Putamen (tissue), 1 donor: Measurements from ENCODE around the gene LRRC34.

Experiments
- DNase-seq: peaks from one replicate; pipeline ENCODE4 v3.0.0-alpha.2; 2016; ENCODE audit warnings: low spot score

LRRC34 gene

DNA sequence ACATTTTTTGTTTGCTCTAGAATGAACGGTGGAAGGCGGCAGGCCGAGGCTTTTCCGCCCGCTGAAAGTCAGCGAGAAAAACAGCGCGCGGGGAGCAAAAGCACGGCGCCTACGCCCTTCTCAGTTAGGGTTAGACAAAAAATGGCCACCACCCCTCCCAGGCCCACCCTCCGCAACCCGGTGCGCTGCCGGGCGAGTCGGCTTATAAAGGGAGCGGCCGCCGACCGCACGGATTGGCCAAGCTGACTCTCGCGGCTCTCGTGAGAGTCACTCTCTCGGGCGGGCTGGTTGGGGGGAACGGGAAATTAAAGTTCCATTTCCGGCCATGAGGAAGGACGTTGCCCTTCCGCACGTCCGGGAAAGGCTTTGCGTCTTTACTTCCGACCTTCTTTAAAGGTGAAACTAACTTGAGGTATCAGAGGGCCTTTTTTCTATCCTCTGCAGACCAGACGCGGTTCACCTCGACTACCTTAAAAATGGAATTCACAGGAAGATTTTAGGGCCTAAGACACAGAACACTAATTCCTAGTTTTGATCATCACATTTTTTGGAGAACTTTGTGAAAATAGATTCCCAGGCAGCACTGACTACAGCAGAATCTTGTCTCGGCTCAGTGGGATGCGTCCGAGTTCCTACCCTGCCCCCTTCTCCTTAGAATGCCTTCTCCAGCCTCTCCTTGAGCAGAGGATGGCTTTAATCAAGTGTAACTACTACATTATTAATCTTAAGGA, 47.7 kb downstream of the LRRC34 start, which contains the start of gene TERC:
TERC (minus strand) TSS at position 179 of the 731 bp plus-strand sequence.
- DNase-seq, result peak; percentile 92

DNA sequence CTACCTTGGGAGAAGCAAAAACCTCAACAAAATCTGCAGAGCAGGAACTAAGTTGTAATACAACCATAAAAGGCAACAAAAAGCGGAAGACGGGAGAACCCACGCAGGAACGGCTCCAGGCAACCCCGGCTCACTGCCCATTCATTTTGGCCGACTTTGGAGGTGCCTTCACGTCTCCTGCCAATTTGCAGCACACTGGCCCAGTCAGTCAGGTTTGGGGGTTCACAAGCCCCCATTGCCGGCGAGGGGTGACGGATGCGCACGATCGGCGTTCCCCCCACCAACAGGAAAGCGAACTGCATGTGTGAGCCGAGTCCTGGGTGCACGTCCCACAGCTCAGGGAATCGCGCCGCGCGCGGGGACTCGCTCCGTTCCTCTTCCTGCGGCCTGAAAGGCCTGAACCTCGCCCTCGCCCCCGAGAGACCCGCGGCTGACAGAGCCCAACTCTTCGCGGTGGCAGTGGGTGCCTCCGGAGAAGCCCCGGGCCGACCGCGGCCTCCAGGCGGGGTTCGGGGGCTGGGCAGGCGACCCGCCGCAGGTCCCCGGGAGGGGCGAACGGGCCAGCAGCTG, 48.3 kb downstream of the LRRC34 start:
- peak; percentile 65 for DNase-seq

- DNase-seq, result no peak
Observed at GRCh38 chr3:169760479-169760878, 52.2 kb downstream of the LRRC34 start.

DNA sequence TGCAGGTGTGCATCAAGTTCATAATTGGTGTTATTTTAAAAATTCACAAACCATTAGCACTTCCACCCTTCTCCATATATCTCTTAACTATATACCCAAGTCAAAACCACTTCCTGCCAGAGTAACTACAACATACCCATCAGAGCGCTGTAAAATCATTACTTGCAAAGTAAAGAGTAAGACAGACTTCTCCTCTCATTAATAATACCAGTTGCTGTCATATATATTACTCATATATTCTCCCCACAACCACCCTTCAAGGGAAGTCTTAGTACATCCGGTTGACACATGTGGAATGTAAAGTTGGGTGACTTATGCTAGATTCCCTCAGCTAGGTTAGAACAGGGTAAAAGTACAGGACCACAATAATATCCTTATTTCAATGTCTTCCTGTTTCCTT, 53.4 kb downstream of the LRRC34 start:
- DNase-seq, result no peak

GRCh38 chr3:169758359-169758994, 54.2 kb downstream of the LRRC34 start:
- DNase-seq, result no peak

- DNase-seq, result no peak
Observed at GRCh38 chr3:169755488-169755887, 57.2 kb downstream of the LRRC34 start.

DNA sequence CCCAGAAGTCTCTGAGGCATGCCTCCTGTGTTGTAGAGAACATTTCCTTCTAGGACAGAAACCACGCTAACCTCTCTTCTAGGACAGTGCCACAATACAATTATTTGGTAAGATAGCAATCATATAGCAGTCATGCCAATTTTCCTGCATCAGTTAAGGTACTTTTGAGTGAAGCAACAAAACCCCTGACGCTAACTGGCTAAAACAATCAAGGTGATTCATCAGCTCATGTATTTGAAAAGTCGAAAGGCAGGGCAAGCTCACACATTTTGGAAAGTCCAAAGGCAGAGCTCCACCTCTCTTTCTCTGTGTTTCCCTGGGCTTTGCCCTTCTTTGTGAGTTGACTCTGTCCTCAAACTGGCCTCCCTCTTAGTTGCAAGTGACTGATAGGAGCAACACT, 58.0 kb downstream of the LRRC34 start:
- DNase-seq, result no peak

GRCh38 chr3:169751875-169752274, 60.8 kb downstream of the LRRC34 start:
- no peak for DNase-seq

GRCh38 chr3:169750665-169751064, 62.0 kb downstream of the LRRC34 start:
- DNase-seq, result no peak

- no peak for DNase-seq
Observed at GRCh38 chr3:169748670-169749069, 64.0 kb downstream of the LRRC34 start.

- no peak for DNase-seq
Observed at GRCh38 chr3:169746924-169747323, 65.8 kb downstream of the LRRC34 start.

- DNase-seq, result no peak
Observed at GRCh38 chr3:169744366-169745054, 68.2 kb downstream of the LRRC34 start.
